HCT116 (cell line): ENCODE results near the gene CLPTM1L.

ENCODE experiments used
- ATF3 ChIP-seq: IDR thresholded peaks from 2 replicates; pipeline ENCODE4 v1.6.1; 2012
- CBX3 ChIP-seq: IDR thresholded peaks from 2 replicates; pipeline ENCODE4 v1.6.1; 2012; ENCODE audit warnings: low read depth
- CEBPB ChIP-seq: IDR thresholded peaks from 2 replicates; pipeline ENCODE4 v1.6.1; 2012; ENCODE audit warnings: low read depth
- CTCF ChIP-seq, 3 experiments: fragments of 200-600 bp in 1 of 3; sonication (generic) in 1 of 3; IDR thresholded peaks in 2 of 3; conservative IDR thresholded peaks in 1 of 3; 2 replicates each; pipeline ENCODE4 v1.5.1; 2012 to 2017; ENCODE audit warnings: low read depth in 2 of 3, low read length in 2 of 3, antibody characterized with exemption in 1 of 3, borderline replicate concordance in 1 of 3, control low read depth in 1 of 3, mild to moderate bottlenecking in 1 of 3, mixed read lengths in 1 of 3, mixed run types in 1 of 3, moderate library complexity in 1 of 3; ENCODE audit not compliant: insufficient read depth in 1 of 3
- EGR1 ChIP-seq: IDR thresholded peaks from 2 replicates; pipeline ENCODE4 v1.6.1; 2012; ENCODE audit warnings: low read depth
- EZH2 ChIP-seq: fragments of 200-600 bp; sonication (generic); IDR thresholded peaks from 2 replicates; pipeline ENCODE4 v1.6.1; 2017; ENCODE audit warnings: antibody characterized with exemption, mixed run types
- FOSL1 ChIP-seq: IDR thresholded peaks from 2 replicates; pipeline ENCODE4 v1.6.1; 2012; ENCODE audit warnings: low read depth
- JUND ChIP-seq: IDR thresholded peaks from 2 replicates; pipeline ENCODE4 v1.6.1; 2012
- POLR2A ChIP-seq: IDR thresholded peaks from 2 replicates; pipeline ENCODE4 v1.7.0; 2011; ENCODE audit warnings: borderline replicate concordance; ENCODE audit not compliant: insufficient read depth, insufficient read length; ENCODE audit errors: extremely low read depth
- POLR2AphosphoS5 ChIP-seq: IDR thresholded peaks from 2 replicates; pipeline ENCODE4 v1.6.1; 2011; ENCODE audit warnings: mild to moderate bottlenecking, low read depth, low read length, moderate library complexity
- REST ChIP-seq: IDR thresholded peaks from 2 replicates; pipeline ENCODE4 v1.6.1; 2012; ENCODE audit warnings: low read depth
- SP1 ChIP-seq: IDR thresholded peaks from 2 replicates; pipeline ENCODE4 v1.6.1; 2012; ENCODE audit warnings: low read depth
- YY1 ChIP-seq: IDR thresholded peaks from 2 replicates; pipeline ENCODE4 v1.6.1; 2011; ENCODE audit warnings: low read length, low read depth, moderate library complexity, mild to moderate bottlenecking; ENCODE audit not compliant: insufficient replicate concordance; ENCODE audit errors: extremely low read depth

- no peak for TF ChIP-seq POLR2AphosphoS5
- TF ChIP-seq CTCF (IDR thresholded peaks at IDR 0.05 in 2 of 3, conservative IDR thresholded peaks at IDR 0.05 in 1 of 3; ENCODE audit: borderline replicate concordance in 1 of 3, insufficient read depth in 1 of 3, low read depth in 2 of 3, low read length in 2 of 3), result no peak
- no peak for TF ChIP-seq CEBPB
- no peak for TF ChIP-seq YY1
- no peak for TF ChIP-seq POLR2A
- no peak for TF ChIP-seq ATF3
- no peak for TF ChIP-seq FOSL1
- TF ChIP-seq EZH2, result no peak
- TF ChIP-seq REST, result no peak
- no peak for TF ChIP-seq CBX3
- TF ChIP-seq SP1, result no peak
- TF ChIP-seq JUND, result no peak
- TF ChIP-seq EGR1, result no peak
Measured at GRCh38 chr5:1348986-1349245, 4.0 kb upstream of the CLPTM1L start.
